Peyer's patch (tissue), 4 donors: Measurements from ENCODE around the gene ADAMTS14.

Experiments
- POLR2A ChIP-seq, 2 donors: fragments of 450-650 bp; IDR thresholded peaks; one replicate each; pipeline ENCODE4 v1.5.1; 2017; ENCODE audit warnings: antibody characterized with exemption in 2 of 2, mild to moderate bottlenecking in 2 of 2, moderate library complexity in 2 of 2
- TF ChIP-seq, protein P1 (sequence below), 6 experiments: fragments of 450-650 bp in 4 of 6; fragments of 200-600 bp in 2 of 6; sonication (generic) in 1 of 6; IDR thresholded peaks; one replicate each; pipeline ENCODE4 v1.5.1; 2017 to 2019; ENCODE audit warnings: antibody characterized with exemption in 6 of 6, mild to moderate bottlenecking in 3 of 6, moderate library complexity in 1 of 6

DNA sequence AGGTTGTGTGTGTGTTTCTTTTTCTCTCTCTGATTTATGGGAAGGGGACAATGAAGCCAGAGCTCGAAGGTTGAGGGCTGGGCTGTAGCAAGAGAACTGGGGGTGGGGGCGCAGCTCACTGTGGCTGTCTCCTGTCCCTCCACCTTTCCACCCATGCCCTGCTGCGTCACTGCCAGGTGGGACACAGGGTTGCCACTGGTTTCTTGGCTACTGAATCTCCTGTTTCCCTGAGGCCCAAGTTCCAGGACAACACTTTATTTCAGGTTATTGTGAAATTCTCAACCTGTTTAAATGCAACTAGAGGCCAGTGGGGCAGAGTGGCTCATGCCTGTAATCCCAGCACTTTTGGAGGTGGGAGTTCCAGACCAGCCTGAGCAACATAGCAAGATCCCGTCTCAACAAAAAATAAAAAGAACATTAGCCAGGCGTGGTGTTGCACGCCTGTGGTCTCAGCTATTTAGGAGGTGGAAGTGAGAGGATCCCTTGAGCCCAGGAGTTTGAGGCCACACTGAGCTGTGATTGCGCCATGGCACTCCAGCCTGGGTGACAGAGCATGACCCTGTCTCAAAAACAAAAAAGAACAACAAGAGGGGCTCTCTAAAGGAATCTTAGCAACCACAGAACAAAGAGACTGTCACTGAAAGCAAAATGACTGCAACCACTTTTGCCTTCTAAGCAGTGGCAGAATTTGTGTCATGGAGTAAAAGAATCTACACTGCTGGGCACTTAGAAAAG lies 90.3 kb downstream of the ADAMTS14 start:
- TF ChIP-seq, protein P1, sequence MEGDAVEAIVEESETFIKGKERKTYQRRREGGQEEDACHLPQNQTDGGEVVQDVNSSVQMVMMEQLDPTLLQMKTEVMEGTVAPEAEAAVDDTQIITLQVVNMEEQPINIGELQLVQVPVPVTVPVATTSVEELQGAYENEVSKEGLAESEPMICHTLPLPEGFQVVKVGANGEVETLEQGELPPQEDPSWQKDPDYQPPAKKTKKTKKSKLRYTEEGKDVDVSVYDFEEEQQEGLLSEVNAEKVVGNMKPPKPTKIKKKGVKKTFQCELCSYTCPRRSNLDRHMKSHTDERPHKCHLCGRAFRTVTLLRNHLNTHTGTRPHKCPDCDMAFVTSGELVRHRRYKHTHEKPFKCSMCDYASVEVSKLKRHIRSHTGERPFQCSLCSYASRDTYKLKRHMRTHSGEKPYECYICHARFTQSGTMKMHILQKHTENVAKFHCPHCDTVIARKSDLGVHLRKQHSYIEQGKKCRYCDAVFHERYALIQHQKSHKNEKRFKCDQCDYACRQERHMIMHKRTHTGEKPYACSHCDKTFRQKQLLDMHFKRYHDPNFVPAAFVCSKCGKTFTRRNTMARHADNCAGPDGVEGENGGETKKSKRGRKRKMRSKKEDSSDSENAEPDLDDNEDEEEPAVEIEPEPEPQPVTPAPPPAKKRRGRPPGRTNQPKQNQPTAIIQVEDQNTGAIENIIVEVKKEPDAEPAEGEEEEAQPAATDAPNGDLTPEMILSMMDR (IDR thresholded peaks at IDR 0.05), result no peak
- TF ChIP-seq POLR2A (IDR thresholded peaks at IDR 0.05), result no peak
